Pancreas (tissue), 10 donors: ENCODE measurements around the gene LY6G5C. TPM values are rescaled to one million over a fixed set of nuclear protein-coding genes. Genes with fewer than 3 reads are reported as not detected.

Experiments used
- ATAC-seq, 4 donors: fragments of 200-7000 bp; cut with Tn5 transposase; one replicate each; pipeline versions ENCODE4 v1.8.0 to v1.9.1; 2020; ENCODE audit warnings: mild to moderate bottlenecking in 4 of 4, moderate library complexity in 4 of 4
- DNase-seq, 6 donors: peaks; one replicate each; pipeline ENCODE4 v3.0.0-alpha.2; 2020
- FAIRE-seq: peaks from 2 replicates; lab custom pipeline; 2012; peaks lifted over from hg19 to GRCh38; lab: Jason Lieb, UNC
- H3K27ac ChIP-seq, 4 donors: fragments of 200-600 bp; sonication (generic); 1 replicate in 3 of 4; 2 replicates in 1 of 4; pipeline versions ENCODE4 v1.5.0 to v1.8.0; 2020
- H3K27me3 ChIP-seq, 4 donors: fragments of 200-600 bp; one replicate each; pipeline ENCODE4 v1.8.0; 2021
- H3K36me3 ChIP-seq, 3 donors: fragments of 200-600 bp; sonication (generic) in 1 of 3; one replicate each; pipeline versions ENCODE4 v1.5.0 to v1.8.0; 2020 to 2021
- H3K4me1 ChIP-seq, 3 donors: fragments of 200-600 bp; one replicate each; pipeline ENCODE4 v1.8.0; 2021
- H3K4me3 ChIP-seq, 4 donors: fragments of 200-600 bp; sonication (generic) in 2 of 4; one replicate each; pipeline versions ENCODE4 v1.5.0 to v1.8.0; 2020 to 2021
- H3K9me3 ChIP-seq, 4 donors: fragments of 200-600 bp; one replicate each; pipeline ENCODE4 v1.8.0; 2021
- WGBS, 2 donors: extraction: QIAGEN DNeasy Blood & Tissue Kit; methylation state at CpG; one replicate each; pipeline ENCODE4 v1.1.7; 2013; 5-methylcytosine and 5-hydroxymethylcytosine counted together
- intact Hi-C, 3 donors: fragments of 100-400 bp; cut with DNase I; formaldehyde crosslinking; loops; one replicate each; pipeline versions ENCODE4 v1.11.1 to v1.14.2; 2022
- polyA plus RNA-seq, 2 donors: library from polyadenylated mRNA; stranded (reverse); fragments of 200-250 nt; gene quantifications; one replicate each; pipeline ENCODE4 v1.2.3, GENCODE V29; 2013
- total RNA-seq, 6 donors: library from RNA; stranded (reverse); fragmentation: NEBNext Ultra II Directional in 4 of 6; extraction: Animal tissue kit (Norgen Biotek cat#: 25700) in 4 of 6; gene quantifications; one replicate each; pipeline versions ENCODE4 v1.2.1 to v1.2.4, GENCODE V29; 2021 to 2023
- TF ChIP-seq, protein P1 (sequence below), 4 donors: fragments of 200-600 bp; sonication (generic) in 3 of 4; IDR thresholded peaks; one replicate each; pipeline versions ENCODE4 v1.5.0 to v1.8.0; 2021; ENCODE audit warnings: antibody characterized with exemption in 4 of 4
- donor health status: healthy with polysubstance abuse.
- donor health status: DM: no; HTN: no; CAD: no; lungs with moderate emphysema.
- donor health status: DM: no; HTN: no; CAD: no.
- donor health status: control.
- donor health status: control.
- donor health status: Bipolar disorder and iron deficiency.
- donor health status: DM: yes; HTN: yes; CAD: no.
- donor health status: DM: no; HTN: no; CAD: no.
- donor health status: DM: no; HTN: no; CAD: no.
- donor health status: DM: yes; HTN: yes; CAD: no.

The LY6G5C gene
- total and polyA plus RNA-seq, 8 donors: 1.6 to 2.9 (median 2.4) TPM

DNA sequence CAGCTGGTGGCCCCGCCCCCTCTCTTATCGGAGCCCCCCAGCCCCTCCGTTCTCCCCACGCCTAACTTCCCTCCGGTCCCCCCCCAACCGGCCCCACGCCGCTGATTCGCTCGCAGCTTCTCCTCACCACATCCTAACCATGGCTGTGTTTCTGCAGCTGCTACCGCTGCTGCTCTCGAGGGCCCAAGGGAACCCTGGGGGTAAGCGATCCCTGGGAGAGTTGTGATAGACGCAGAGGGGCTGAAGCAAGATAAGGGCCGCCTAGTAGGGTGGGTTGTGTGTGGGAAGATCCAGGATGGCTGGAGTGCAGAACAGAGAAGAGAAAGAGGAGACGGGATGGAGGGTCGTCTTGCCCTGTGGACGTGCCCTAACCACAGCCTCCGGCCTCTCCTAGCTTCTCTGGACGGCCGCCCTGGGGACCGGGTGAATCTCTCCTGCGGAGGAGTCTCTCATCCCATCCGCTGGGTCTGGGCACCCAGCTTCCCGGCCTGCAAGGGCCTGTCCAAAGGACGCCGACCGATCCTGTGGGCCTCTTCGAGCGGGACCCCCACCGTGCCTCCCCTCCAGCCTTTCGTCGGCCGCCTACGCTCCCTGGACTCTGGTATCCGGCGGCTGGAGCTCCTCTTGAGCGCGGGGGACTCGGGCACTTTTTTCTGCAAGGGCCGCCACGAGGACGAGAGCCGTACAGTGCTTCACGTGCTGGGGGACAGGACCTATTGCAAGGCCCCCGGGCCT lies 42.5 kb upstream of the LY6G5C start, which contains the start of gene MPIG6B:
MPIG6B (plus strand) TSS at position 129 of the 735 bp plus-strand sequence; CDS start at position 140, 11 bp downstream.
- FAIRE-seq: no peak
- 72 to 79% methylated on average over 46 of the region's 46 CpGs for WGBS, 2 donors
- no peak within 1 kb of the TSS for H3K27ac ChIP-seq
- TF ChIP-seq, protein P1, sequence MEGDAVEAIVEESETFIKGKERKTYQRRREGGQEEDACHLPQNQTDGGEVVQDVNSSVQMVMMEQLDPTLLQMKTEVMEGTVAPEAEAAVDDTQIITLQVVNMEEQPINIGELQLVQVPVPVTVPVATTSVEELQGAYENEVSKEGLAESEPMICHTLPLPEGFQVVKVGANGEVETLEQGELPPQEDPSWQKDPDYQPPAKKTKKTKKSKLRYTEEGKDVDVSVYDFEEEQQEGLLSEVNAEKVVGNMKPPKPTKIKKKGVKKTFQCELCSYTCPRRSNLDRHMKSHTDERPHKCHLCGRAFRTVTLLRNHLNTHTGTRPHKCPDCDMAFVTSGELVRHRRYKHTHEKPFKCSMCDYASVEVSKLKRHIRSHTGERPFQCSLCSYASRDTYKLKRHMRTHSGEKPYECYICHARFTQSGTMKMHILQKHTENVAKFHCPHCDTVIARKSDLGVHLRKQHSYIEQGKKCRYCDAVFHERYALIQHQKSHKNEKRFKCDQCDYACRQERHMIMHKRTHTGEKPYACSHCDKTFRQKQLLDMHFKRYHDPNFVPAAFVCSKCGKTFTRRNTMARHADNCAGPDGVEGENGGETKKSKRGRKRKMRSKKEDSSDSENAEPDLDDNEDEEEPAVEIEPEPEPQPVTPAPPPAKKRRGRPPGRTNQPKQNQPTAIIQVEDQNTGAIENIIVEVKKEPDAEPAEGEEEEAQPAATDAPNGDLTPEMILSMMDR (IDR thresholded peaks at IDR 0.05): no peak
- no peak for ATAC-seq
- intact Hi-C loops: no loop called here
- no peaks in the 10 kb centered on the region for H3K9me3 ChIP-seq
- no peak for DNase-seq
- H3K4me1 ChIP-seq: no peaks in the 10 kb centered on the region
- no peak within 1 kb of the TSS for H3K4me3 ChIP-seq
- H3K27me3 ChIP-seq: no peaks in the 10 kb centered on the region
- no peaks in the 10 kb centered on the region for H3K36me3 ChIP-seq

DNA sequence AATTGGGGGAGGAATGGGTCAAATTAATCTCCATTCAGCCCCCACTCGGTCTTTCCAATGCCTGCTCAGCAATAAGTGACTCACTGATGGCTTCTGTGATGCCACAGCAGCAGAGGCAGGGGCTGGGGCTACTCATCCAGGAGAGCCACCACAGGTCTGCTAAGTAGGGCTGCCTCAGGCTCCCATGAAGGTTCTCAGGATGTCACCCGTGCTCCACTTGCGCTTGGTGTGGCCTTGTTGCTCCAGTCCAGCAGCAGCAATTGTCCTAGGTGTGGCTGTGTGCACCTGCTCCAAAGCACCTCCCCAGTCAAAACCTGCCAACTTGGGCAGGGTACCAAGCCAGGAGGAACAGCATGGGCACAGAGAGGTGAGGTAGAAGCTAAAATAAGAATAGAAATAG lies 41.3 kb upstream of the LY6G5C start:
- no peaks in the 10 kb centered on the region for H3K36me3 ChIP-seq
- intact Hi-C loops: no loop called here
- FAIRE-seq (no peak), ATAC-seq (no peak), DNase-seq (no peak)
- H3K27me3 ChIP-seq: no peaks in the 10 kb centered on the region
- no peaks in the 10 kb centered on the region for H3K4me1 ChIP-seq
- no peak overlapping the region for H3K4me3 ChIP-seq
- 76 to 78% methylated on average over 3 of the region's 3 CpGs for WGBS, 2 donors
- TF ChIP-seq, protein P1 (IDR thresholded peaks at IDR 0.05): no peak
- no peak overlapping the region for H3K27ac ChIP-seq
- no peaks in the 10 kb centered on the region for H3K9me3 ChIP-seq

DNA sequence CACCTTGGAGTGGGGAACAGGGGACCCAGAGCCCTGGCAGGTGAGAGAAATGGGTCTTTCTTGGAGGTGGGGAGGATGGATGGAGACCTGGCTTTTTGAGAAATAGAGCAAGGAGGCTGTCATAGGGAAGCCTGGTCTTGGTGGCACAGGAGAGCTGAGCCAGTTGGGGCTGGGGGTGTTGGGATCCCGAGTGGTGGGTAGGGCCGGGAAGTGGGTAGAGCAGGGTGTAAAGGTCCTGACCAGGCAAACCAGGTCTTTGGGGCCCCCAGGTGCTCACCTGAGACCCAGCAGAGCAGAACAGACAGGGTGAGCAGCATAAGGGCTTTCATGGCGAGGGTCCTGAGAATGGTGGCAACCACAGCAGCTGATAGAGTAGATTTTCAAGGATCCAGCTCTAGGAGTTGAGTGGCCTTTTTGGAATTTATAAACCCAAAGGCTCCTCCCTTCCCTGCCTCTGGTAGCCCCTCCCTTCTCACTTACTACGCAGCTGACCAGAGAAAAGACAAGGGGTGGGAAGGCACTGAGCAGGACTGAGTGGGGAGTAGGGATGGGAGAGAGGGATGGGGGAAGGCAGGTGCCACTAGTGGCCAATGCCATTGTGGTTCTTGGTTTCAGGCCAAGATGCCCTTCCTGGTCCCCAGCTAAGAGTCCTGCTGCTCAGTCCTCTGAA lies 40.6 kb upstream of the LY6G5C start, which contains the start of gene LY6G6C:
LY6G6C (minus strand) TSS at position 396 of the 670 bp plus-strand sequence; CDS start at position 329, 67 bp downstream.
- no peak for ATAC-seq
- no peak for DNase-seq
- H3K27me3 ChIP-seq: no peaks in the 10 kb centered on the region
- H3K4me3 ChIP-seq: no peak within 1 kb of the TSS
- TF ChIP-seq, protein P1 (IDR thresholded peaks at IDR 0.05): no peak
- H3K9me3 ChIP-seq: no peaks in the 10 kb centered on the region
- H3K4me1 ChIP-seq: no peaks in the 10 kb centered on the region
- H3K36me3 ChIP-seq: no peaks in the 10 kb centered on the region
- 61 to 76% methylated on average over 4 of the region's 4 CpGs for WGBS, 2 donors
- FAIRE-seq: no peak
- no peak within 1 kb of the TSS for H3K27ac ChIP-seq
- intact Hi-C loops: no loop called here

DNA sequence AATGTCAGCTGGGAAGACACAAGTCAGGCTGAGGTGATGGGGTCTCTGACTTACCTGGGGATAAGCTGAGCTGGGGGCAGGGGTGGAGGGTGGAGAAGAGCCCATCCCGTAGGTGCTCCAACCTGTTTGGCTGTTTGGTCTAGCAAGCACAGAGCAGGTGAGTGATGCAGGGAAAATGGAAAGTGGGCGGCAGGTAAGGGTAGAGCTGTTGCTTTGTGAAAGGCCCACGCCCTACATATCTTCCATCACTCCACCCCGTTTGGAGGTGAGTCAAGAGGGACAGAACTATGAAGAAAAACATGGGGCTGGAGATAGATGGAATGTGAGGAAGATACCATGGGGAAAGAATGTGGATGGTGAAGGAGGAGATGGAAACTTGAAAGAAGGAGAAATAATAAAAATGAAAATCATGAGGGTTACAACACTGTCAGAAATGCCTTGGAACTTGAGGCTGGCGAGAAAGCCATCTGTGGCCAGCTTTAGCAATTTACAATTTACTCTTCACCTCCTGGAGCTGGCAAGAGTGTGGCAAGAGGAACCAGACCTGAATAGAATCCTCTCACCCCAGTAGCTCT lies 39.4 kb upstream of the LY6G5C start:
- TF ChIP-seq, protein P1 (IDR thresholded peaks at IDR 0.05): no peak
- H3K27ac ChIP-seq: no peak overlapping the region

More for the DNA sequence above, 39.4 kb upstream of the LY6G5C start:
- H3K27me3 ChIP-seq: no peaks in the 10 kb centered on the region
- H3K4me3 ChIP-seq: no peak overlapping the region
- intact Hi-C loops: no loop called here
- H3K9me3 ChIP-seq: no peaks in the 10 kb centered on the region
- WGBS, 2 donors: 73 to 82% methylated on average over 5 of the region's 5 CpGs
- DNase-seq: no peak
- H3K36me3 ChIP-seq: no peaks in the 10 kb centered on the region
- H3K4me1 ChIP-seq: no peaks in the 10 kb centered on the region
- no peak for ATAC-seq
- no peak for FAIRE-seq
